HG03103 (cell line): Measurements from ENCODE around the gene PEAR1.

ENCODE experiments used
- ATAC-seq: cut with Tn5 transposase; IDR thresholded peaks from one replicate; pipeline ENCODE4 v1.9.1; 2021; ENCODE audit warnings: low read depth; ENCODE audit not compliant: unreplicated experiment

Gene PEAR1

DNA sequence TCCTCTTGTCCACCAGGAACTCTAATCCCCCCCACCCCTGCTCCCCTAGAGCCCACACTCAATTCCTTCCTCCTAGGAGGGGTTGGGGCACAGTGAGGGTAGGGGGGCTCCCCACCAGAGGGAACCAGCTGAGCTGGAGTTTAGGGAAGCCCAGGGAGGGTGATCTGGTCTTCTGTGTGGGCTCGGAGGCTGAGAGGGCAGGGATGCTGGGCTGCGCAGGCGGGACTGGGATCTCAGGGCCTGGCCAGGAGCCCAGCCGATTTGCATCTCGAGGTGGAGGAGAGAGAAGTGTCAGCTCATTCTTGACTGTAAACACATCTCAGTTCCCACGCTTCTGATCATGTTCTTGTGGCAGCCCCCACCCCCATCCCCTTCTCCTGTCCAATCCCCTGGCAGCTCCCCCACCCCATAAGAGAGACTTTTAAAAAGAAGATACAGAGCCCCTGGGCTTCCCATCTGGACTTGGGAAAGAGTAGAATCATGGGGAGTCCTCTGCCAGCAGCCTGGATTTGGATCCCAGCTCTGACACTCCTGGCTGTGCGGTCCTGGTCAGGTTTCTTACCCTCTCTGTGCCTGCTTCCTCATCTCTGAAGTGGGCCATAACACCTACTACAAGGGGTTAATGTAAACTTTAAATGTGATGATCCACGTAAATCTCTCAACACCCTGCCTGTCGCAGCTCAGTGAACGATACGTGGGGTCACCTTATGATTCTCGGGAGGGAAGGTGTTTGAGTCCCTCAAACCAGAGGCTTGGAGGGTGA, 6.6 kb downstream of the PEAR1 start:
- no peak for ATAC-seq

DNA sequence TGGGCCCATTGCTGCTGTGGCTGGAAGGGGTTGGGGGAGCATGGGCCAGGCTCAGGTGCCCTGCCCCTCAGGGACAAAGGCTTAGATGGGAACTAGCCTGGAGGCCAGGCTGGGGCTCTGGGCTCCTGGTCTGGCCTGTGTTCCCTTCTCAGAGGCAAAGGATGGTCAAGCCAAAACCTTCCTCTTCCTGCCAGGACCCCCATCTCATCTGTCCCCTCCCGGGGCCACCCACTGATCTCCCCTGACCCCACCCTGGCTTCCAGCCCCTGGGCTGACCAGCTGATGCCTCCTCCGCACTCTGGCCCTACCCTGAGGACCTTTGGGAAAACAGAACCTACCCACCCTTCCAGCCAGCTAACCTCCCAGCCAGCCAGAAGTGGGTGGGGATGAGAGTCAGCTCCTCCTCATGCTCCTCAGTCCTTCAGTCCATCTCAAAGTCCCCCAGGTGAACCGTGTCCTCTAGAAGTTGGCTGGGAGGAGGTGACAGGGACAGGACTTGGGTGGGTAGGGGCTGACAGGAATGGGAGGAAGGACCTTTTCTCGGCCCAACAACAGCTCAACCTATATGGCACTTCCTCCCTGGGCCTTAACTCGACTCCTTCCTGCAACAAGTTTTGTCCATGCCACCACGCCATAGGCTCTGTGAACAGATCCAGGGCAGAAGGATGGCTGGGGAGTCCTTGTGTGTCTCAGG, 7.5 kb downstream of the PEAR1 start:
- no peak for ATAC-seq

DNA sequence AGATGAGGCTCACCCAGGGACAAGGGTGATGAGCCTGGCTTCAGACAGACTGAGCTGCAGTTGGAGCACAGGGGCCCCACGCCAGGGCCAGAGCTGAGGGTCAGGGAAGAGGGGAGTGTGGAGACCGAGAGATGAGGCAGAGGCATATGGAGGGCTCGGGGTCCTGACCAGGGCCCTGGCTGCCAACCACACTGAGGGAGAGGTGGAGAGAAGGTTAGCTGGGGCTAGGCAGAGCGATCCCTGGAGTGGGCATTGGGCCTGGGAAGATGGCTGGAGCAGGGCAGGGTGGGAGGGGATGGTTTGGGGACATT, 8.0 kb downstream of the PEAR1 start:
- no peak for ATAC-seq

DNA sequence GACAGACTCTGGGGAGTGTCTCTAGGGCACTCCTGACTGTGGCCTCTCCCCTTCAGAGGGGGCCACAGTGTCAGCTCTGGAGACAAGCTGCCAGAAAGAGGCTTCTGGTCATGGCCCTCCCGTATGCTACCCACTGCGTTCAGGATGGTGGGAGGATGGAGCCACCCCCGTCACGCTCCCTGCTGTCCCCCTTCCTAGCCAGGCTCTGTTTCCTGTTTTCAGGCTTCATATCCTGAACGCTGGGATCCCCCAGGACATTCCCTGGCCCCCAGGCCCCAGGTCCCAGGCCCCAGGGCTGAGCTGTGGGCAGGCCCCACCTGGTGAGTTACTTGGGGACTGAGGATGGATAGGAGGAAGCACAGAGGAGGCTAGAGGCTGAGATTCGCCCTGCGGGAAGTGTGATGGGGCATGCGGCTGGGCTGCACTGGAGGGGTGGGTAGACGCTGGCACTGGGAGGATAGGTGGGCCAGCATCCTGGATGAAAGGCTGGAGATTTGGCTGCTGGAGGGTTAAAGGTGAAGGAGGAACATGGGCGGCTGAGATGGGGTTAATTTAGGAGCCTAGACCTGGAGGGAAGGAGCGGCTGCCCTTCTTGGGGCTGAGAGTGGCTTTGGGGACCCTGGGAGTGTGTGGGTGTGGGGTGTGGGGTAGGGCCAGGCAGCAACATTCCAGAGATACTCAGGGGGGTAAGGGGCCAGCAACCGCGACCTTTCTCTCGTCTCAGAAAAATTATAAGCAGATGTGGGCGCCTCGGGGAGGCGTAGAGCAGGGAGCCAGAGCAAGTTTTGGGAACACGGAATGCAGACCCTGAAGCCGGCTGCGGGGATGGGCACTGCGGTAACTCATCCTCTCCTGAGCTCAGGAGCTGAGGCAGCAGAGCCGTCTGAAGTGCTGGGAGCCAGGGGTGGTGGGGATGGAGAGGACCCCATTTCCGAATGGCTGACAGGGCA, 8.7 kb downstream of the PEAR1 start:
- ATAC-seq: no peak

DNA sequence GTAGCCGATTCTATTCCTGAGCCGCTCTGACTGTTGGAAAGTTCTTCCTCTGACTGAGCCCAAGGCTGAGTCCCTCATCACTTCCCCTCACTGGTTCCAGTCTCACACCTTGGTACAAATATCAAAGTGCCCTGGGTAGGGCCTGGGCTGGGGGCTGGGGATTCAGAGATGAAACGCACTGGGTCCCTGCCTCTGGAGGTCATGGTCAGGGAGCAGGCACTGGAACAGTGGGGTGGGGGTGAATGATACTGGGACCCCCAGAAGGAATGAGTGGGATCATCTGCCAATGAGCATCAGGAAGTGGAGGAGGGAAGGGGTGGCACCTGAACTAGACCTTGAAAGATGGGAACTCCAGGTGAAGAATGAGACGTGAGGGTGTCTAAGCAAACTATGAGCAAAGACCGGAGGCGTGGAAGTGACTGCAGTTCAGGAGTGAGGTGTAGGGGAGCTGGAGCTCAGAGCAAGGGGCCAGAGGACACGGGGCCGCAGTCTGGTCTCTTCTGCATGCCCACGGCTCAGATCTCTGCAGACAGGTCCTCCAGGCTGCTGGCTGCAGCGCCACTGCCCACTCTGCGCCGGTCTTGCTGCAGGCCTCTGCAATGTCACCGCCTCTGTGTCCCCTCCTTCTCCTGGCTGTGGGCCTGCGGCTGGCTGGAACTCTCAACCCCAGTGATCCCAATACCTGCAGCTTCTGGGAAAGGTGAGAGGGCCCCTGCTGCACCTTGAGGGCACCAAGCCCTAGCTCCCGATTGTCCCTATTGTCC, 10.0 kb downstream of the PEAR1 start:
- ATAC-seq: no peak

DNA sequence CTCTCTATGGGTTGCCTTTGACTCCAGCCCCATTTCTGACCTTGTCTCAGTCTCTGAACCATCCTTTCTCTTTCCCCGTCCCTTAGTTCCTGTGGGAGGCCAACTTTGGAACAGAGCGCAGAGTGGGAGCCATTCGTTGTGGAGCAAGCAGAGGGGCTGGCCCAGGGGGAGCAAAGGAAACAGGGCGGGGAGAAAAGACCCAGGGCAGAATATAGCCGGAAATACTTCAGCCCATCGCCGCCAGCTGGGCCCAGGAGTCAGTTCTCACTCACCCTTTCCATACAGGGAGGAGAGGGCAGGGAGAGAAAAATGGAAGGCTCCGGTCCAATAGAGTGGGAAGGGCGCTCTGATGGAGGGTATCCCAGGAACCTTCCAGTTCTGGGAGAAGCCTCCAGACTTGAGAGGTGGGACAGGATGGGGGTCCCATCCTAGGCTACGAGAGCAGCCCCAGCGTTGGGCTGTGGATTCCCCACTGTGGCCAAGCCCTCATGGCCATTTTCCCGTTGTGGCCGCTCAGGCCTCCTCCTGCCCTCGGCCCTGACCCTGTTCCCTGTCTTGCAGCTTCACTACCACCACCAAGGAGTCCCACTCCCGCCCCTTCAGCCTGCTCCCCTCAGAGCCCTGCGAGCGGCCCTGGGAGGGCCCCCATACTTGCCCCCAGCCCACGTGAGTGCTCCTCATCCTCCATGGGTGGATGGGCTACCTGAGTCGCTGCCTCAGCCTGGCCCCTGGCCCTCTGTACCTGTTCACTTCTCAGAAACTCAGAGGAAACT, 10.9 kb downstream of the PEAR1 start:
- no peak for ATAC-seq

DNA sequence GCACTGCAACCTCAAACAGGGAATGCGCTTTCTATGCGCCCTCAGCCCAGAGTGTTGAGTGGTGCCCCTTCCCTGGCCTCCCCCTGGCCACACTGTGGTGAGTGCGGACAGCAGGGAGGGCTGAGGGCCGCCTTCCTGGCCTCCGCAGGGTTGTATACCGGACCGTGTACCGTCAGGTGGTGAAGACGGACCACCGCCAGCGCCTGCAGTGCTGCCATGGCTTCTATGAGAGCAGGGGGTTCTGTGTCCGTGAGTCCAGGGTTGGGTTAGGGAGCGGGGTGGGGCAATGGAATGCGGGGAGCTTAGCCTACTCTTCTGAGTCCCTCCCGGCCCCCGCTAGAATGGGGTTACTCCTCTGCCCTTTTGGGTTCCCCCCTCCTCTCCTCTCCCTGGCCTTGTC, 11.7 kb downstream of the PEAR1 start:
- no peak for ATAC-seq

DNA sequence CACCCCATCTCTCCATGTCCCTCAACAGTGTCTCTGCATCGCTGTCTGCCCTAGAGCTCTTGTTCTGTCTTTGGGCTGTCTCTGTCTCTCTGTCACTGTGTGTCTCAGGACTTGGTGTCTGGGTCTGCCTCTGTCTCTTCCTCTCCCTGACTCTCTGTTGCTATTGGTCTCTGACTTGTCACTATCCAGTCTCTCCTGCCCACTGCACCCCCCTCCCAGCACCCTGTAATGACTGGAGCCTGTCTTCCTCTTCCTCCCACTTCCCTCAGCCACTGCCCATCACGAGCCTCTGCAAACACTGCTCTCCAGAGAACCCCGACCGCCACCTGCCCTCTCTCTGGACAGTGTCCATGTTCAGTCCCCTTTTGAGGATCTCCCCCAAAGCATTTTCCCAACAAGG, 12.1 kb downstream of the PEAR1 start:
- ATAC-seq: no peak

DNA sequence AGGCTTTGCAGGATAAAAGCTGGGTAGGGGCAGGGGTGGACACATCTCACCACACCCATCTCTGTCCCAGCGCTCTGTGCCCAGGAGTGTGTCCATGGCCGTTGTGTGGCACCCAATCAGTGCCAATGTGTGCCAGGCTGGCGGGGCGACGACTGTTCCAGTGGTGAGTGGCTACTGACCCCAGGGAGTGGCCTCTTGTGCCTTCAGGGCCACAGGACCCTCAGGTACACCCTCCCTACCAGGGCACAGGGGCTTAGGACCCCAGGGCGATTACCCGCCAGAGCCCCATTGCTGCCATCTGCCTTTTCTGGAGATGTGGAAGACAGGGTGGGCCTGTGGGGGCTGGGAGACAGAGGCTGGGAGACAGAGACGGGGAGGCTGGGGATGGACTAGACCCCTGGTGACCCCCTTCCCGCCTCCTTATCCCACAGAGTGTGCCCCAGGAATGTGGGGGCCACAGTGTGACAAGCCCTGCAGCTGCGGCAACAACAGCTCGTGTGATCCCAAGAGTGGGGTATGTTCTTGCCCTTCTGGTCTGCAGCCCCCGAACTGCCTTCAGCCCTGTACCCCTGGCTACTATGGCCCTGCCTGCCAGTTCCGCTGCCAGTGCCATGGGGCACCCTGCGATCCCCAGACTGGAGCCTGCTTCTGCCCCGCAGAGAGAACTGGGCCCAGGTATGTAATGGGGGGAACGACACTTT, 12.8 kb downstream of the PEAR1 start:
- no peak for ATAC-seq

DNA sequence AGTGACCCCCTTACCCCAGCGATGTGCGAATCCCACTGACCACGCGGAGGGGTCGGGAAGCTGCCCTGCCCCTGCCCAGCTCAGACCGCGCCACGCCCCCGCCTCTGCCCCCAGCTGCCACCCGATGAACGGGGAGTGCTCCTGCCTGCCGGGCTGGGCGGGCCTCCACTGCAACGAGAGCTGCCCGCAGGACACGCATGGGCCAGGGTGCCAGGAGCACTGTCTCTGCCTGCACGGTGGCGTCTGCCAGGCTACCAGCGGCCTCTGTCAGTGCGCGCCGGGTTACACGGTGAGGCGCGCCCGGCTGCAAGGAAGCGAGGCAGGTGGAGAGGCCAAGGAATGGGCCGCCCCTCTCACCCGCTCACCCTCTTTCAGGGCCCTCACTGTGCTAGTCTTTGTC, 15.0 kb downstream of the PEAR1 start:
- ATAC-seq: no peak

DNA sequence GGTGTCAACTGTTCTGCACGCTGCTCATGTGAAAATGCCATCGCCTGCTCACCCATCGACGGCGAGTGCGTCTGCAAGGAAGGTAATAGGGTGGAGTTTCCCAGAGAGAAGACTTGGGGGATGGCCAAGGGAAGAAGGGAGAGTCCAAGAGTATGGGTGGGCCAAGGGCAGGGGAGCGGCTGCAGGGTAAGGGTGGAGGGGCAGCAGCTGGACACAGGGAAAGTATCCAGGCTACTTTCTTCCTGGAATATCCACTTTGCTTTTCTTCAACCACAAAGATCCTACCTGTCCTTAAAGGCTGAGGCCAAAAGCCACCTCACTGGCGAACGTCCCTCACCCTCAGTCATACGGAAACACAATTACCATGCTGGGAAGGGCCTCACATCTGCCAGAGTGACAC, 15.4 kb downstream of the PEAR1 start:
- no peak for ATAC-seq

DNA sequence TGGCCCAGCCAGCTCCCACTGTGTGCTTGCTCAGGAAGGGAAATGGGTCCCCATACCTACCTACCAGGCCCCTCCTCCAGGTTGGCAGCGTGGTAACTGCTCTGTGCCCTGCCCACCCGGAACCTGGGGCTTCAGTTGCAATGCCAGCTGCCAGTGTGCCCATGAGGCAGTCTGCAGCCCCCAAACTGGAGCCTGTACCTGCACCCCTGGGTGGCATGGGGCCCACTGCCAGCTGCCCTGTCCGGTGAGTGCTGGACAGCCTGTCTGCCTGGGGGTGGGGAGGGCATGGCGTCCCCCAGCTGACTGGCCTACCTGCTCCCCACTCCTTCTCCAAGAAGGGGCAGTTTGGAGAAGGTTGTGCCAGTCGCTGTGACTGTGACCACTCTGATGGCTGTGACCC, 16.2 kb downstream of the PEAR1 start:
- ATAC-seq: no peak

DNA sequence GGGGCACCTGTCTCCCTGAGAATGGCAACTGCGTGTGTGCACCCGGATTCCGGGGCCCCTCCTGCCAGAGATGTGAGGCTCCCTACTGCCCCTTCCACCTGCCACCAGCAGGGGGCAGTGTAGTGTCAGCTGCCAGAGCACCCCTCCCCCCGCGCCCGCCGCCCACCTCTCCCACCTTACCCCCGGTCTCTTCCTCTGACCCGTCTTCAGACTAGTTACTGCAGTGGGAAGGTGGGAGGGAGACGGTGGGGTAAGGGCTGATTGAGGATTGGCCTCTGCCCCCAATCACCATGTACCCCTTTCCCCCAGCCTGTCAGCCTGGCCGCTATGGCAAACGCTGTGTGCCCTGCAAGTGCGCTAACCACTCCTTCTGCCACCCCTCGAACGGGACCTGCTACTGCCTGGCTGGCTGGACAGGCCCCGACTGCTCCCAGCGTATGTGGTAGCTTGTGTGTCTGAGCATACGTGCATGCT, 16.8 kb downstream of the PEAR1 start:
- ATAC-seq: no peak

DNA sequence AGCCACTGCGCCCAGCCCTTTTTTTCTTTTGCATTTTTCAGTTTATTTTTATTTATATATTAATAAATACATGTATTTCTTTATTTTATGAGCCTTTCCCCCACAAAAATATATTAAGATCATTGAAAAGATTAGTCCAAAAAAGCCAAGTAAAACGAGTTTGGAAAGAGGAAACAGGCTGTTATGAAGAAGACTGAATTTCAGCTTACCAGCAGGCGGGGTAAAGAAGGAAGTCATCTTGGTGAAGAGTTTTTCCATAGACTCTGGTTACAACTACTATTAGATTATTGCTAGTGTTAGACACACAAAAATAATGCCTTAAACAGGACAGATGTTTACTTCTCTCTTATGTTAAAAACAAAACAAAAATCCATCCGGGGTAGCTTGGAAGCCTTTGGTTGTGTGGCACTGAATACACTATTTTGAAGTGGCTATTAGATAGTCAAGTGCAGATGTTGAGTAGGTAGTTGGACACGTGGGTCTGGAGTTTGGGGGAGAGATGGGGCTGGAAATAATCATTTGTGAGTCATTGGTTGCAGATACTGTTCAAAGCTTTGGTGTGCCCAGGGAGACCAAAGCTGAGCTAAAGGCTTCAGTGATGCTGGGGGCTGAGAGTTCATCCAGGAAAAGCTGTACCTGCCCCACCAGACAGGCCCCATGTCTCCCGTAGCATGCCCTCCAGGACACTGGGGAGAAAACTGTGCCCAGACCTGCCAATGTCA, 18.2 kb downstream of the PEAR1 start:
- ATAC-seq: no peak

DNA sequence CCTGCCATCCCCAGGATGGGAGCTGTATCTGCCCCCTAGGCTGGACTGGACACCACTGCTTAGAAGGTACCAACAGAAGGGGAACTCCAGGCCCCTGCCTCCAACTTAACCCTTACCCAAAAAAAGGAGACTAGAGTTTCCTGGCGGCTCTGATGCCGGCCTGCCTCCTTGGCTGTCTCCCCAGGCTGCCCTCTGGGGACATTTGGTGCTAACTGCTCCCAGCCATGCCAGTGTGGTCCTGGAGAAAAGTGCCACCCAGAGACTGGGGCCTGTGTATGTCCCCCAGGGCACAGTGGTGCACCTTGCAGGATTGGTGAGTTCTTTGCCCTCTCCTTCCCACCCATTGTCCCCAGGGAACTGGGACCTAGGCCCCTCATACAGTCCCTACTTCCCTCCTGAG, 18.8 kb downstream of the PEAR1 start:
- ATAC-seq: no peak

DNA sequence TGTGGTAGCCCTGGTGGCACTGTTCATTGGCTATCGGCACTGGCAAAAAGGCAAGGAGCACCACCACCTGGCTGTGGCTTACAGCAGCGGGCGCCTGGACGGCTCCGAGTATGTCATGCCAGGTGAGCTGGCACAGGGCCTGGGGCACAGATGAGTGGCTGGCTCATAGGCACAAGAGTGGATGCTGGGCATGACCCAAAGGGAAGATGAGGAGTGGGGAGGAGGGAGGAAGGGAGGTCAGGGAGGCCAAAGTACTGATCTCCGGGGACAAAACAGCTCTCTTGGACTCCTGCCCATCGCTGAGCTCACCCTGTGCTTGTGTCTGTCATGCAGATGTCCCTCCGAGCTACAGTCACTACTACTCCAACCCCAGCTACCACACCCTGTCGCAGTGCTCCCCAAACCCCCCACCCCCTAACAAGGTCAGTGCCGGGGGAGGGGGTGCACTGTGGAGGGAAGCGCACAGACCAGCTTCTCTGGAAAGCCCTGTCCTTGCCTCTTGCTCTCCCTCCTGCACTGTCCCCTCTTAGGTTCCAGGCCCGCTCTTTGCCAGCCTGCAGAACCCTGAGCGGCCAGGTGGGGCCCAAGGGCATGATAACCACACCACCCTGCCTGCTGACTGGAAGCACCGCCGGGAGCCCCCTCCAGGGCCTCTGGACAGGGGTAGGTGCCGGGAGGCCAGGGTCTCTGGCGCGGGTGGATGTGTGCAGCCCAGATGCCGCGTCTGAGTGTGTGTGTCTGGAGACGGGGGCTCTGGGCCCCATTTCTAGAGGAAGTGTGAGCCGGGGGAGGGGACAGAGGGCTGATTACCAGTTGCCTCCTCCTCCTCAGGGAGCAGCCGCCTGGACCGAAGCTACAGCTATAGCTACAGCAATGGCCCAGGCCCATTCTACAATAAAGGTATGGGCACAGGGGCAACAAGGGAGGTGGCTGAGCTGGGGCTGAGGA, 19.6 kb downstream of the PEAR1 start:
- no peak for ATAC-seq

DNA sequence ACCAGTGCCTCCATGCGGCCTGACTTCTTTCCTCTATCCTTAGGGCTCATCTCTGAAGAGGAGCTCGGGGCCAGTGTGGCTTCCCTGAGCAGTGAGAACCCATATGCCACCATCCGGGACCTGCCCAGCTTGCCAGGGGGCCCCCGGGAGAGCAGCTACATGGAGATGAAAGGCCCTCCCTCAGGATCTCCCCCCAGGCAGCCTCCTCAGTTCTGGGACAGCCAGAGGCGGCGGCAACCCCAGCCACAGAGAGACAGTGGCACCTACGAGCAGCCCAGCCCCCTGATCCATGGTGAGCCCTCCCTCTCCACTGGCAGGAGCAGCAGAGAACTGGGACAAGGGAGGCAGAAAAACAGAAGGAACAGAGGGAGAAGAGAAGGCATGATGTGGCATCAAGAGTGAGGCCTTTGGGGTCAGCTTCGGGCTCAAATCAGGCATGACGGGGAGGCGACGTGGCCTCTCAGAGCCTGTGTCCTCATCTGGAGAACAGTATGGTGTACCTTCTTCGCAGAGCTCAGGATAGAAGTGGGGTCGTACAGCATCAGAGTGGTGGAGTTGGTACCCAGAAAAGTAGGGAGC, 20.4 kb downstream of the PEAR1 start:
- no peak for ATAC-seq
